MCF 10A (cell line): ENCODE data around the gene POM121C. TPM values are rescaled to one million over a fixed set of nuclear protein-coding genes. Genes with fewer than 3 reads are reported as not detected.
"Not testable (repeated sequence)": the region's sequence is repeated elsewhere in the genome, so short reads cannot be mapped to it uniquely, and the experiment has no call there.

Experiments used
- BruUV-seq: library from RNA; stranded (reverse); fragments of 400-500 nt; replicated peaks from 2 replicates; lab custom pipeline; 2021; lab: Mats Ljungman, UMichigan
- CTCF ChIA-PET: fragments of 300-600 bp; sonication (Branson Sonifier 250); formaldehyde crosslinking; extraction: SDS; loops from one replicate; lab custom pipeline; 2021; ENCODE audit warnings: antibody characterized with exemption, inconsistent platforms; lab: Yijun Ruan, JAX
- POLR2A ChIA-PET: fragments of 300-600, 350-650 bp; sonication (Branson Sonifier 250); formaldehyde crosslinking; extraction: SDS; loops from one replicate; lab custom pipeline; 2020; ENCODE audit warnings: antibody characterized with exemption, inconsistent platforms; lab: Yijun Ruan, JAX
- DNase-seq: peaks from one replicate; pipeline ENCODE4 v3.0.0-alpha.2; 2018; ENCODE audit not compliant: unreplicated experiment
- H3K27ac Mint-ChIP-seq: one replicate; pipeline ENCODE4 v1.8.0; 2022; ENCODE audit warnings: mild to moderate bottlenecking, low read depth, mixed read lengths; ENCODE audit not compliant: unreplicated experiment
- H3K27me3 Mint-ChIP-seq: one replicate; pipeline ENCODE4 v1.8.0; 2022; ENCODE audit warnings: mixed read lengths; ENCODE audit not compliant: insufficient read depth, unreplicated experiment
- H3K36me3 Mint-ChIP-seq: one replicate; pipeline ENCODE4 v1.8.0; 2022; ENCODE audit warnings: mild to moderate bottlenecking, moderate library complexity, mixed read lengths; ENCODE audit not compliant: insufficient read depth, unreplicated experiment
- H3K4me1 Mint-ChIP-seq: one replicate; pipeline ENCODE4 v1.8.0; 2022; ENCODE audit warnings: mixed read lengths; ENCODE audit not compliant: insufficient read depth, unreplicated experiment
- H3K4me3 Mint-ChIP-seq: one replicate; pipeline ENCODE4 v1.8.0; 2022; ENCODE audit warnings: mild to moderate bottlenecking, moderate library complexity, mixed read lengths; ENCODE audit not compliant: unreplicated experiment
- H3K9me3 Mint-ChIP-seq: one replicate; pipeline ENCODE4 v1.8.0; 2022; ENCODE audit warnings: mixed read lengths; ENCODE audit not compliant: unreplicated experiment
- intact Hi-C: fragments of 100-400 bp; cut with micrococcal nuclease; formaldehyde crosslinking; loops from 2 replicates; pipeline ENCODE4 v1.14.1; 2022
- total RNA-seq: library from RNA; stranded (reverse); gene quantifications from 2 replicates; pipeline ENCODE4 v1.2.3, GENCODE V29; 2022
- TF ChIP-seq, protein P1 (sequence below): fragments of 200-600 bp; IDR thresholded peaks from one replicate; pipeline ENCODE4 v1.8.0; 2022; ENCODE audit warnings: antibody characterized with exemption, mild to moderate bottlenecking; ENCODE audit not compliant: unreplicated experiment

POM121C gene
- total RNA-seq, 1 experiment from 2014 or later: 42.3 TPM

DNA sequence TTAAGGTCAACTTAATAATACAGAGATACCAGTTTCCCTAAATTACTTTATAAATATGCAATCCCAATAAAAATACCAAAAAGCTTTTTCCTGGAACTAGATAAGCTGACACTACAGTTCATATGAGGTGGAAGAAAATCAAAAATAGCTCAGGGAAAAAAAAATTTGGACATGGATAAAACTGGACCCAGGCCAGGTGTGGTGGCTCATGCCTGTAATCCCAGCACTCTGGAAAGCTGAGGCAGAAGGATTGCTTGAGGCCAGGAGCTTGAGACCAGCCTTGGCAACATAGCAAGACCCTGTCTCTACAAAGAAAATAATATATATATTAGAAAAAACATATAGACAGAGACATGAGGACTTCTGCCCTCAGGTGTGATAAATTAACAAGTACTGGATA lies 8.6 kb downstream of the POM121C start:
- peaks cover 39% of the 10 kb centered on the region for H3K36me3 Mint-ChIP-seq
- H3K4me3 Mint-ChIP-seq, intact Hi-C loops, POLR2A ChIA-PET, CTCF ChIA-PET, H3K4me1 Mint-ChIP-seq, DNase-seq, BruUV-seq, H3K27ac Mint-ChIP-seq, H3K27me3 Mint-ChIP-seq, H3K9me3 Mint-ChIP-seq: not testable (repeated sequence)

DNA sequence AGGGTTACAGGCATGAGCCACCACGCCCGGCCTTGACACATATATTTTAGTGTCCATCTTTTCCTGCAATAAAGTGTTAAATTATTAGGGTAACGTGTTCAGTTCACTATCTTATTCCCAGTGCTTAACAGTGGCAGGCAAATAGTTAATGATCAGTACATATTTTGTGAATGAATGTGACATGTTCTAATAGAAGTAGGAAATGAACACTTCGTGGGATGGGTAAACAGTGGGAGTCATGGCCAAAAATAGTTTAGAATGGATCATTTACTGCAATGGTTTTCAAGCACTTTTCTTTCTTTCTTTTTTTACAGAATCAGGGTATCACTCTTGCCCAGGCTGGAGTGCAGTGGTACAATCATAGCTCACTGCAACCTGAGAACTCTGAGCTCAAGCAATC lies 15.9 kb downstream of the POM121C start:
- H3K4me3 Mint-ChIP-seq, H3K27ac Mint-ChIP-seq, POLR2A ChIA-PET, intact Hi-C loops, H3K27me3 Mint-ChIP-seq, DNase-seq, H3K4me1 Mint-ChIP-seq, CTCF ChIA-PET, BruUV-seq, H3K9me3 Mint-ChIP-seq: not testable (repeated sequence)
- H3K36me3 Mint-ChIP-seq: peaks cover 86% of the 10 kb centered on the region

DNA sequence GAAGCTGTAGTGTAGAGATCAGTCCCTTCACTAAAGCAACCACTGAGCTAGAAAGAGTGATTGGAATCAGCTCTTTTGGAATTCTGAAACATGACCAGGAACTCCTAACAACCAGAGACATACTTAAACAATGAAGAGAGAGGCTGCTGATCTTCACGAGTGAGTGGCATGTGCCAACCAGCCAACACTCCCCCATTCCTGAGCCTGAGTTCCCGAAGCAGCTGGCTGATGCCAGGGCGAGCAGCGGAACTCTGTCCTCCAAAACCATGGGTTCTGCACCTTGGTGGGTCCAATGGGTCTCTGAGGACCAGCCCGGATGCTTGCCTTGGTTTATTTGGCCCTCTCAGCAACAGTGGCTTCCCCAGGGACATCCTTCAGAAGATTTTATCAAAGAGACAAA lies 25.6 kb downstream of the POM121C start:
- H3K27ac Mint-ChIP-seq, H3K9me3 Mint-ChIP-seq, H3K4me1 Mint-ChIP-seq, CTCF ChIA-PET, DNase-seq, intact Hi-C loops, H3K27me3 Mint-ChIP-seq, H3K4me3 Mint-ChIP-seq, POLR2A ChIA-PET, BruUV-seq: not testable (repeated sequence)
- peaks cover 21% of the 10 kb centered on the region for H3K36me3 Mint-ChIP-seq

DNA sequence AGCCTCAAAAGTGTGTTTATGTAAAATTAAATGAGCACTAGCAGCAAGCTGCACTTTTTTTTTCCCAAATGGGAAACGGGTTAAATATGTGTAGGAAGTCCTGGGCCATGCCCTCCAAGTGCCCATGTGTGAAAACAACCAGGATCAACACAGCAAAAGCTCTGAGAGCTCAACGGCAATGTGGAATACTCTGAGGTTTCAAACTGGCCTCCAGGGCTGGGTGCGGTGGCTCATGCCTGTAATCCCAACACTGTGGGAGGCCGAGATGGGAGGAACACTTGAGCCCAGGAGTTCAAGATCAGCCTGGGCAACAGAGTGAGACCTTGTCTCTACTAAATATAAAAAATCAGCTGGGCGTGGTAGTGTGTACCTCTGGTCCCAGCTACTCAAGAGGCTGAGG lies 28.1 kb downstream of the POM121C start:
- H3K27me3 Mint-ChIP-seq, intact Hi-C loops, CTCF ChIA-PET, H3K4me3 Mint-ChIP-seq, H3K9me3 Mint-ChIP-seq, DNase-seq, BruUV-seq, POLR2A ChIA-PET, H3K27ac Mint-ChIP-seq, H3K4me1 Mint-ChIP-seq: not testable (repeated sequence)
- peaks cover 18% of the 10 kb centered on the region for H3K36me3 Mint-ChIP-seq

DNA sequence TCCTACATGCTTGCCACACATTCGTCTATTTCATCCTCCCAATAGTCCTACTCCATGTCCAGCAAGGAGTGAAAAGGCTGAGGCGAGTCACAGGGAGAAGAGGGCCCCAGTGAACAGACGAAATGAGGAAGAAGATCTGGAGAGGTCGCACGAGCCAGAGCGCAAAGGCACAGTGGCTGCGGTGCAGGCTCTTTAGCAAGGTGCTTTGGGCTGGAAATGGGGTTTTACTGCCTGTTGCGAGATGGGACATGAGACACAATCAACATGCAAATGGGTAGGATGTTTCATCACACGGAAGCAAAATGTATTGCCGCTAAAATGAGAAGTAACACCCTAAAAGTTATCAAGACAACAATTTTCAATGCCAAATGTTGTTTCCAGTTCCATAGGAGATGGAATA lies 29.7 kb downstream of the POM121C start:
- H3K4me1 Mint-ChIP-seq, H3K27ac Mint-ChIP-seq, H3K4me3 Mint-ChIP-seq, BruUV-seq, intact Hi-C loops, H3K9me3 Mint-ChIP-seq, DNase-seq, CTCF ChIA-PET, H3K27me3 Mint-ChIP-seq, POLR2A ChIA-PET: not testable (repeated sequence)
- peaks cover 18% of the 10 kb centered on the region for H3K36me3 Mint-ChIP-seq

DNA sequence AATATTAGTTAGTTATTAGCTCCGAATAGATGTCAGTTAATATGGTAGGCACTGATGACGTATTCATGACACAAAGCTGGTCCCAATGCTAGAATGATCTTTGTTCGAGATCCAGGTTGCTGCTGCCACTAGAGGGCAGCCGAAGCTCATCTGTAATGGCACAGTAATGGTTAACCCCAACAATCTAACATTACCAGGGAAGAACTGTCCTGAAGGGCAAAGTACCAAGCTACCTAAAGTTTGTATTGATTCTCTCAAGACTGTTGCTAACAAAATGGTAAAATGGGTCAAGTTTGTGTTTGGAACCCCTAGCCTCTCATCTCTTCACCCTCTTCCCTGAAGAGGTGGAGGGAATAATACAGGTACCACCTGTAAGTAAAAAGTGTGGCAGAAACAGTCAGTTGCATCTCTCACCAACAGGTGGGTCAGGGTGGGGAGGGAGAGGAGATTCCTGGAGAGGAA lies 33.6 kb downstream of the POM121C start:
- BruUV-seq, intact Hi-C loops, H3K27me3 Mint-ChIP-seq, H3K4me3 Mint-ChIP-seq, H3K4me1 Mint-ChIP-seq, POLR2A ChIA-PET, H3K9me3 Mint-ChIP-seq, DNase-seq, H3K27ac Mint-ChIP-seq: not testable (repeated sequence)
- H3K36me3 Mint-ChIP-seq: peaks cover 12% of the 10 kb centered on the region
- TF ChIP-seq, protein P1, sequence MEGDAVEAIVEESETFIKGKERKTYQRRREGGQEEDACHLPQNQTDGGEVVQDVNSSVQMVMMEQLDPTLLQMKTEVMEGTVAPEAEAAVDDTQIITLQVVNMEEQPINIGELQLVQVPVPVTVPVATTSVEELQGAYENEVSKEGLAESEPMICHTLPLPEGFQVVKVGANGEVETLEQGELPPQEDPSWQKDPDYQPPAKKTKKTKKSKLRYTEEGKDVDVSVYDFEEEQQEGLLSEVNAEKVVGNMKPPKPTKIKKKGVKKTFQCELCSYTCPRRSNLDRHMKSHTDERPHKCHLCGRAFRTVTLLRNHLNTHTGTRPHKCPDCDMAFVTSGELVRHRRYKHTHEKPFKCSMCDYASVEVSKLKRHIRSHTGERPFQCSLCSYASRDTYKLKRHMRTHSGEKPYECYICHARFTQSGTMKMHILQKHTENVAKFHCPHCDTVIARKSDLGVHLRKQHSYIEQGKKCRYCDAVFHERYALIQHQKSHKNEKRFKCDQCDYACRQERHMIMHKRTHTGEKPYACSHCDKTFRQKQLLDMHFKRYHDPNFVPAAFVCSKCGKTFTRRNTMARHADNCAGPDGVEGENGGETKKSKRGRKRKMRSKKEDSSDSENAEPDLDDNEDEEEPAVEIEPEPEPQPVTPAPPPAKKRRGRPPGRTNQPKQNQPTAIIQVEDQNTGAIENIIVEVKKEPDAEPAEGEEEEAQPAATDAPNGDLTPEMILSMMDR: peak; percentile 34
- CTCF ChIA-PET: interaction anchor here (1.4 kb wide), 1 partner anchor 310 kb away, joined by 4 read pairs; no protein-coding TSS in a partner anchor

DNA sequence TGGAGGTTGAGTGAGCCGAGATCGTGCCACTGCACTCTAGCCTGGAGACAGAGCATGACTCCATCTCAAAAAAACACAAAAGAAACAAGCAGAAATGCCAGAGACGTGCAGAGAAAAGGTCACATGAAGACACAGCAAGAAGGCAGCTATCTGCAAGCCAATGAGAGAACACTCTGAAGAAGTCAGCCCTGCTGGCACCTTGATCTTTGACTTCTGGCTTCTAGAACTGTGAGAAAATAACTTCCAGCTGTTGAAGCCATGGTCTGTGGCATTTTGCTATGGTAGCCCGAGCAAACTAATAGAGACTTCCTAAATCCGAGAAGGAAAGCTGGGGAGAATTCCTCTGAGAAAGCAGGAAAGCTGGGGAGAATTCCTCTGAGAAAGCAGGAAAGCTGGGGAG lies 36.2 kb downstream of the POM121C start:
- H3K27ac Mint-ChIP-seq, H3K27me3 Mint-ChIP-seq, BruUV-seq, intact Hi-C loops, CTCF ChIA-PET, H3K4me1 Mint-ChIP-seq, DNase-seq, H3K4me3 Mint-ChIP-seq, POLR2A ChIA-PET, H3K9me3 Mint-ChIP-seq: not testable (repeated sequence)
- peaks cover 11% of the 10 kb centered on the region for H3K36me3 Mint-ChIP-seq

DNA sequence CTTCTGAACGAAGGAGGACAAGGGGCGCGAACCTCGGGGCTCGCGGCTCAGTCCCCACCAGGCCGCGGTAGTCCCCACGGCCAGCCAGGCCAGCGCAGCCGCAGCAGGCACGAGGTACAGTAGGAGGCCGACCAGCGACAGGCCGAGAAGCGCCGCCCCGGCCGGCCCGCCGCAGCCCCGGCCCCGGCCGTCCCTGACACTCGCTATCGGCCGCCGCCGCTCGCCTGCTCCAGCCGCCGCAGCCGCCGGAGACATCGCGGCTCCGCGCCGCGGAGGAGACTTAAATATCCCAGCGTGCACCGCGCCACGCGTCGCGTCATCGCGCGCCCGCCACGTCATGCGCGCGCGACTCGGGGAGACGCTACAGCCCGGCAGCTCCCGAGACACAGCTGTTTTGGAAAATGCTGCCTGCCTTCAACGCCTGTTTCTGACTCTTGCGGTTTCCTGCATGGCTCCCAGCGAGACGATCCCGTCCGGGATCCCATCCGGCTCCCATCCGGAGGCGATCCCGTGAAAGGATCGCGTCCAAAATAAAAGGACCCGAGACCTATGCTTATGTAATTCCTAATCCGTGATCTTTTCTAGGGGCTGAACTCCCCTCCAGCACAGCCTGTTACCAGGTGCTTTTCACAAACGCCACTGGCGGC lies 43.5 kb downstream of the POM121C start:
- Mint-ChIP-seq H3K36me3 (peaks cover 40% of the 10 kb centered on the region), H3K27ac (peak overlapping the region; percentile 88), H3K4me3 (peak overlapping the region; percentile 73)
- POLR2A ChIA-PET, H3K4me1 Mint-ChIP-seq, BruUV-seq, intact Hi-C loops, H3K27me3 Mint-ChIP-seq, CTCF ChIA-PET, H3K9me3 Mint-ChIP-seq: not testable (repeated sequence)
- DNase-seq: peak; percentile 17
